ENCODE results near the gene SETX.

DNA sequence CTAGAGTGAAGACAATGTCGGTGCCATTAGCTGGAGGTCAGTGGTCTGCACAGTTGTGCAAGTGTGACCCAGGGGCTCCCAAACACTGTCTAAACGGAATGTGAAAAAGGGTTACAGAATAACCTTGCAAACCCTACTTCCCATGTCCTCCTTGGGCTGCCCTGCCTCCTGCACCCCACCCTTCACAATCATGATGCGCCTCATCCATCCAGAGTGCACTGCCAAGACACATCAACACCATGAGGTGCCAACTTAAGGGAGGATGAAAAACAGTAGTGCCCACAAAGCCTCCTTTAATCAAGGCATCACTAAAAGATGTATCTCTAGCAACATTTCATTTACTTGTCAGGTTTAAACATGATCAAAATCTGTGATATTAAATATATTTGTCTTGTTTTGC, 87.1 kb downstream of the SETX start:
- TF ChIP-seq, protein P1, sequence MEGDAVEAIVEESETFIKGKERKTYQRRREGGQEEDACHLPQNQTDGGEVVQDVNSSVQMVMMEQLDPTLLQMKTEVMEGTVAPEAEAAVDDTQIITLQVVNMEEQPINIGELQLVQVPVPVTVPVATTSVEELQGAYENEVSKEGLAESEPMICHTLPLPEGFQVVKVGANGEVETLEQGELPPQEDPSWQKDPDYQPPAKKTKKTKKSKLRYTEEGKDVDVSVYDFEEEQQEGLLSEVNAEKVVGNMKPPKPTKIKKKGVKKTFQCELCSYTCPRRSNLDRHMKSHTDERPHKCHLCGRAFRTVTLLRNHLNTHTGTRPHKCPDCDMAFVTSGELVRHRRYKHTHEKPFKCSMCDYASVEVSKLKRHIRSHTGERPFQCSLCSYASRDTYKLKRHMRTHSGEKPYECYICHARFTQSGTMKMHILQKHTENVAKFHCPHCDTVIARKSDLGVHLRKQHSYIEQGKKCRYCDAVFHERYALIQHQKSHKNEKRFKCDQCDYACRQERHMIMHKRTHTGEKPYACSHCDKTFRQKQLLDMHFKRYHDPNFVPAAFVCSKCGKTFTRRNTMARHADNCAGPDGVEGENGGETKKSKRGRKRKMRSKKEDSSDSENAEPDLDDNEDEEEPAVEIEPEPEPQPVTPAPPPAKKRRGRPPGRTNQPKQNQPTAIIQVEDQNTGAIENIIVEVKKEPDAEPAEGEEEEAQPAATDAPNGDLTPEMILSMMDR (IDR thresholded peaks at IDR 0.05; ENCODE audit: insufficient read depth, low read length, poor library complexity, severe bottlenecking), result no peak
- no peak for TF ChIP-seq EZH2phosphoT487 (conservative IDR thresholded peaks at IDR 0.05; ENCODE audit: low read length)

Measured in SU-DHL-6 (cell line).